Right renal cortex interstitium (tissue), 3 donors: ENCODE measurements around the gene UST. TPM values are rescaled to one million over a fixed set of nuclear protein-coding genes. Genes with fewer than 3 reads are reported as not detected.
"Not testable (repeated sequence)": the region's sequence is repeated elsewhere in the genome, so short reads cannot be mapped to it uniquely, and the experiment has no call there.

Experiments used
- DNase-seq, 3 donors: peaks; one replicate each; pipeline ENCODE4 v3.0.0-alpha.2; 2013; ENCODE audit warnings: low read depth in 3 of 3, low spot score in 2 of 3
- polyA plus RNA-seq, 3 donors: library from polyadenylated mRNA; unstranded; fragments of 120-200 nt; gene quantifications; one replicate each; pipeline ENCODE4 v1.2.1, GENCODE V29; 2013; ENCODE audit not compliant: insufficient read length in 3 of 3

The UST gene
- polyA plus RNA-seq, 3 donors: 11.0 to 11.7 (median 11.1) TPM

- no peak for DNase-seq
These were observed 351.0 kb downstream of the UST start for GRCh38 chr6:149097794-149098193.

- DNase-seq: no peak
These were observed 352.0 kb downstream of the UST start for GRCh38 chr6:149098700-149099276.

DNA sequence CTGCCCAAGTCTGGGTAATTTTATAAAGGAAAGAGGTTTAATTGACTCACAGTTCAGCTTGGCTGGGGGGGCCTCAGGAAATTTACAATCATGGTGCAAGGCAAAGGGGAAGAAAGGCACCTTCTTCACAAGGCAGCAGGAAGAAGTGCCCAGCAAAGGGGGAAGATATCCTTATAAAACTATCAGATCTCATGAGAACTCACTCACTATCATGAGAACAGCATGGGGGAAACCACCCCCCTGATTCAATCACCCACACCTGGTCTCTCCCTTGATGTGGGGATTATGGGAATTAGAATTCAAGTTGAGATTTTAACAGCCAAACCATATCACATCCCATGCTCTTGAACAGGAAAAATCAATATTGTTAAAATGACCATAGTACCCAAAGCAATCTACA, 355.5 kb downstream of the UST start:
- DNase-seq: no peak

DNA sequence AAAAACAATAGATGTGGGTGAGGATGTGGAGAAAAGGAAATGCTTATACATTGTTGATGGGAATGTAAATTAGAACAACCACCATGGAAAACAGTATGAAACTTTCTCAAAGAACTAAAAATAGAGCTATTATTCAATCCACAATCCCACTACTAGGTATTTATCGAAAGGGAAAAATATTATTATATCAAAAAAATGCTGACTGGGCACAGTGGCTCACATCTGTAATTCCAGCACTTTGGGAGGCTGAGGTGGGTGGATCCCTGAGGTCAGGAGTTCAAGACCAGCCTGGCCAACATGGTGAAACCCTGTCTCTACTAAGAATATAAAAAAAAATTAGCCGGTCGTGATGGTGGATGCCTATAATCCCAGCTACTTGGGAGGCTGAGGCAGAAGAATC, 357.1 kb downstream of the UST start:
- not testable (repeated sequence) for DNase-seq

GRCh38 chr6:149107520-149107919, 360.7 kb downstream of the UST start:
- no peak for DNase-seq

GRCh38 chr6:149108038-149108748, 361.4 kb downstream of the UST start:
- no peak for DNase-seq

- DNase-seq: no peak
These were observed 361.9 kb downstream of the UST start for GRCh38 chr6:149108749-149109100.

- DNase-seq: no peak
These were observed 362.7 kb downstream of the UST start for GRCh38 chr6:149109397-149110070.

- no peak for DNase-seq
These were observed 364.8 kb downstream of the UST start for GRCh38 chr6:149111556-149112115.

- no peak for DNase-seq
These were observed 366.1 kb downstream of the UST start for GRCh38 chr6:149112976-149113375.

- DNase-seq: no peak
These were observed 367.3 kb downstream of the UST start for GRCh38 chr6:149114167-149114566.

DNA sequence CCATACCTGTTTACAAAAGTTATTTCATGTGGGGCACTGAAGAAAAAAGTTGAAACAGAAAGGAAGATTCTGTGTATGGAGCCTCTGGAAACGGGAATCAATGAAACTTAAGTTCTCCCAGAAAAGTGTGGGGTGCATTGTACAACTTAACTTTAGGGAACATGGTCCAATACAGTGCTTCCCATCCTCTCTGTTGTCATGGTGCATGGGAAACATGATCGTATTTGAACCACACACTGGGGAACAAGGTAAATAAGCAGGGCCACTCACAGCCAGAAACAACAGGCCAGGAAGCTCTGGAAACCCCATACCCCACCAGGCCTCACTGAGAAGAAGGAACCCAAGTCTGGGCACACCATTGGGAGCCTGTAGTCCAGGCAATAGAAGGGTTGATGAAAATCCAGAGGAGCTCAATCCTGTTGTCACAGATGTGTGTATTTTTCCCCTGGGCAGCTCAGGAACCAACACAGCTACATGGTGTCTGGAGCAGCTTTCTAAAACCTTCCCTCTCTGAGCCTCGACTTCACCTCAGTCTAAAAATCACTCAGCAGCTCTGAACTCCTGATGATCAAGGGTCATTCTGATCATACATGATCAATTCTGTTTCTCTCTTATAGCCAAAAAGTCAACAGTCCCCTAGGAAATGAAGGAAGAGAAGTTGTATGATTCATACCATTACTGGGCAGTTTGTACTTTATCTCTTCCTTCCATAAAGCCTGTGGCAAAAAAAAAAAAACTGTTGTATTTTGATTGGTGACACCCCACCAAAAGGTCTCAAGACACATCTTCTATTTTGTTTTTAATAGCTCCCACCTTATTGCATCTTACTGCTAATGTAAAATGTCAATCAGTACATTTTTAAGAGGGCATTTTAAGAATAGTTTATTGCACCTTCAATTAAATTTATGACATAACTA, 372.2 kb downstream of the UST start:
- DNase-seq: no peak

DNA sequence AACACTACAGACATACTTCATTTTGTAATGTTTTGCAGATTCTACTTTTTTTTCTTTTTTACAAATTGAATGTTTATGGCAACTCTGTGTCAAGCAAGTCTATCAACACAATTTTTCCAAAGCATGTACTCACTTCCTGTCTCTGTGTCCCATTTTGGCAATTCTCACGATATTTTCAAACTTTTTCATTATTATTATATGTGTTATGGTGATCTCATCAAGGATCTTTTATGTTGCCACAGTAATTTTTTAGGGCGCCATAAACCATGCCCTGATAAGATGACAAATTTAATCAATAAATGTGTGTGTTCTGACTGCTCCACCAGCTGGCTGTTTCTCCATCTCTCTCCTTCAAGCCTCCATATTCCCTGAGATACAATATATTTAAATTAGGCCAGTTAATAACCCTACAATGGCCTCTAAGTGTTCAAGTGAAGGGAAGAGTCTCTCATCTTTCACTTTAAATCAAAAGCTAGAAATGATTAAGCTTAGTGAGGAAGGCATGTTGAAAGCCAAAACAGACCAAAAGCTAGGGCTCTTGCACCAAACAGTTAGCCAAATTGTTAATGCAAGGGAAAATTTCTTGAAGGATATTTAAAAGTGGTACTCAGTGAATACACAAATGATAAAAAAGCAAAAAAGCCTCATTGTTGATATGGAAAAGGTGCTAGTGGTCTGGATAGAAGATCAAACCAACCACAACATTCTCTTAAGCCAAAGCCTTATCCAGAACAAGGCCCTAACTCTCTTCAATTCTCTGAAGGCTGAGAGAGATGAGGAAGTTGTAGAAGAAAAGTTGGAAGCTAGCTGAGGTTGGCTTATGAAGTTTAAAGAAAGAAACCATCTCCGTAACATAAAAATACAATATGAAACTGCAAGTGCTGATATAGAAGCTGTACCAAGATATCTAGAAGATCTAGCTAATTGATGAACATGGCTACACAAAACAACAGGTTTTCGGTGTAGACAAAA, 376.3 kb downstream of the UST start:
- DNase-seq: no peak

DNA sequence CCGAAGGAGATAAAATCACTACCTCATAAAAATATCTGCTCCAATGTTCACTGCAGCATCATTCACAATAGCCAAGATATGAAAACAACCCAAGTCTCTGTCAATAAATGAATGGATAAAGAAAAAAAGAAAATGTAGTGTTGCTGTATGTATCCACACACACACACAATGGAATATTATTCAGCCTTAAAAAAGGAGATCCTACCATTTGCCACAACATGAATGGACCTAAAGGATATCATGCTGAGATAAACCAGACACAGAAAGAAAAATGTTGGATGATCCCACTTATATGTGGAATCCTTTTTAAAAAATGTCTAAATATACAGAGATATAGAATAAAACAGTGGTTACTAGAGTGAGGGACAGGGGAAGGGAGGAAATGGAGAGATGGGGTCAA, 378.5 kb downstream of the UST start:
- no peak for DNase-seq
